T follicular helper cell (primary cell): Measurements from ENCODE around the gene VPS45.
A peak's percentile ranks its signal among the peaks of the same experiment; 100 is the strongest.

Experiments
- DNase-seq: peaks from one replicate; pipeline ENCODE4 v3.0.0-alpha.2; 2020; ENCODE audit warnings: low read depth

The VPS45 gene

DNA sequence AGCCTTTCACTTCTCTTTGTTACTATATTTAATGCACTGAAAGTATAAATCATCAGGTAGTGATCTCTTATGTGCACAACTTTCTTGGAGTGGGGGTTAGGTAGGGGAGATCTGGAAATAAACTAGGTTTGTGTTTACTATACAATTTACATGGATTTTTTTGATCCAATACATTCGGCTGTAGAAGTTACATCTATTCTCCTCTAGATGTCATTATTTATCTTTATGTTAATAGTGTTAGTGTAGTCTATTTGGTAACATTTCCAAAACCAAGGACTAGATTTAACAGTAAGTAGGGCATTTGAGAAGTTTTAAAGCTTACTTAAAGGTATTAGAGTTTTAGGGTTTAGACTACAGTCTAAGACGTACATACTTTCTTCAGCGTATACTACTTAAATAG lies 5.4 kb downstream of the VPS45 start:
- DNase-seq = no peak

- no peak for DNase-seq
Measured at GRCh38 chr1:150073516-150073915, 5.9 kb downstream of the VPS45 start.

DNA sequence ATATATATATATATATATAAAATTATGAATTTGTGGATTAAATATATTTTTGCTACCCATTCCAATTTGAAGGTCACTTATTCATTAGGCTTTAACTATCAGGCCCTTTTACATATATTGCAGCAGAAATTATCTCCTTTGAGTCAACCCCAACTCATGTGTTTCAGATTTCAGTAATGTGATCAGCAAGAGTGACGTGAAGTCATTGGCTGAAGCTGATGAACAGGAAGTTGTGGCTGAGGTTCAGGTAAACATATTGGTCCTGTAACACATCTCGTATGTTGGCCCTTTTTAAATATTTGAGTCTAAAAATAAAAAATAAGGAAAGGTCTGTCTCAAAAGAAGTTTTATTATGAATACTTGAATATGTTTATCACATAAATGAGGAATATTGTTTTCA lies 8.5 kb downstream of the VPS45 start:
- peak; percentile 5 for DNase-seq

GRCh38 chr1:150076985-150077384 lies 9.4 kb downstream of the VPS45 start:
- no peak for DNase-seq

DNA sequence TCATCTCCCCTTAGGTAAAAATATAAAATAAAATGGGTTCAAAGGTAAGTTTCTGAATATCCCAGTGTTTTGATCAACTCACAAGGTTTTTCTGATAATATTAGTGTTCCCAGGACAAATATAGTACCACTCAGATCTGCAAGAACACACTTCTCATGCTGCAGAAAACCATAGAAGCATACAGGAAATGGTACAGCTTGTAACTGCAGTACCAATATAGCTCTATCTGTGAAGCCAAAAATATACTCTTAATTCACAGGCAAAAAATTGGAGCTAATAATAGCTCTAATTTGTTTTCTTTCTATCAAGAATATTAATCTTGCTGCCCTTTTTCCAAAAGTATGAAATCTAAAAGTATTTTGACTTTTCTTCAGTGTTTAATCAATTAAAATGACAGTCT lies 13.2 kb downstream of the VPS45 start:
- no peak for DNase-seq

- no peak for DNase-seq
Measured at GRCh38 chr1:150082494-150082893, 14.9 kb downstream of the VPS45 start.

GRCh38 chr1:150083907-150084306 lies 16.3 kb downstream of the VPS45 start:
- no peak for DNase-seq

DNA sequence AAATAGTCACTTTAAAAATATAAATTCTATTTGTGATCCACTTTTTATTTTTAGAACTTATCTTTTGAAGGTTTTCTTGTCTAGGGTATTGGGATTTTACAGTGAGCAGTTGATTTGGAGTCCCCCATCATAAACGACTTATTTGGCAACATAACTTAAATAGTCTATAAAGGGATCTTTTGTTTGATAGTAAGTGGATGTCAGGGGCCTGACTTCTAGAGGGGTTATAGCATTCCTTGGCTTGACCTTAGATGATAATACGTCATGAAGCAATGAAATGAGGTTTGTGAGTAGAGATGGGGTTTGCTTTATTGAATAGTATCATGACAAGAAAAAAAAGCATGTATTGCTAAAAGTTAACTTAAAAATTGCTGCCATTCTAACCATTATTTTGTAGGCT lies 17.8 kb downstream of the VPS45 start:
- DNase-seq = no peak

DNA sequence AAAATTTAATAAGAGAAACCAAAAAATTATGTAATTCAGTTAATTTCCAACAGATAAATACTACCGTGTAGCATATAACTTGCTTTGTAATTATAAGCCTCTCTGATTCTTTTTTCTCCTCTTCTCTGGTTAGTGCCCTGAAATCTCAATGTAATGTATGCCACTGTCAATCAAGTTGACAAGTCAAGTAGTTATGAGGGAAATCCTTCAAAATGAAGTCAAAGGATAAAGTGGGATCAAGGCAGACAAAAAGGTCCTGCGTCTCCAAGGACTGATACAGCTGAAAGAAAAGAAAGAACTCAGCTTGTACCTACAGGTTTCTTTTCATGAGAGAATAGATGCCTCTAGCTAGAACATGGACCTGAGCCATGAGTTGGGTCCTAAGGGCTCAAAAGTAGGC lies 19.8 kb downstream of the VPS45 start:
- no peak for DNase-seq

- no peak for DNase-seq
Measured at GRCh38 chr1:150089846-150090520, 22.4 kb downstream of the VPS45 start.

- DNase-seq = no peak
Measured at GRCh38 chr1:150092180-150092791, 24.7 kb downstream of the VPS45 start.

DNA sequence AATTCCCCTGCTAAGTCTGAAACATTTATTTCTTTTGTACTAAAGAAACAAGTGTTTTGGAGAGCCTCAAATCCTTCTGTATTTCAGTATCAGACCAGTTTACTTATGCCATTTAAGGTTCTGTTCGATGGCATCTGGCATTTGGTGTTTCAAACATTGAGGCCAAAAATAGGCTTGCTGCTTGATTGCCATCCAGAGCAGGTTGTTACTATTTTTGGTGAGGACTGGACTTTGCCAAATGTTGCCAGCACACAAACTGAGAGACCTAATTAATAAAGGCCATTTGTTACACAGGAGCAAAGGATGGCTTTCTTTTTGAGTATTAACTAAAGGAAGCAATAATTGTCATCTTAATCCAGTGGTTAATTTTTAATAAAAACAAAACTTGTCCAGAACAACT lies 26.2 kb downstream of the VPS45 start:
- no peak for DNase-seq

GRCh38 chr1:150094734-150095265 lies 27.2 kb downstream of the VPS45 start:
- no peak for DNase-seq

DNA sequence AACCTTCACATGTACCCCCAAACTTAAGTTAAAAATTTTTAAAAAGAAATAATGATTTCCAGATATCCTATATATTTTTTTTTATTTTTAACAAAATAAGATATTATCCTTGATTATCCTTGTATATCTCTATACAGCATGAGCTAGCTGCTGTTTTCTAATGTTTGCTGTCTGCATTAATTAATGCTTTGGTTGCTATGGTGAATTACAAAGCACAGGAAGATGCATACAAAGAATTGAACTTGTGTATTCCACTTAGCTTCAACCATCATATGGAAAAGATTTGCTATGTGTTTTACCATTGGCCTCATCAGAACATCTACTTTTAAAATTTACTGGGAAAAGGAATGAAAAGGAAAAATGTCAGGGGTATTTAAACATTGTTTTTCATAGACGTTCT lies 35.4 kb downstream of the VPS45 start:
- no peak for DNase-seq

- peak; percentile 9 for DNase-seq
Measured at GRCh38 chr1:150106341-150106740, 38.8 kb downstream of the VPS45 start.

GRCh38 chr1:150109586-150109985 lies 42.0 kb downstream of the VPS45 start:
- no peak for DNase-seq

DNA sequence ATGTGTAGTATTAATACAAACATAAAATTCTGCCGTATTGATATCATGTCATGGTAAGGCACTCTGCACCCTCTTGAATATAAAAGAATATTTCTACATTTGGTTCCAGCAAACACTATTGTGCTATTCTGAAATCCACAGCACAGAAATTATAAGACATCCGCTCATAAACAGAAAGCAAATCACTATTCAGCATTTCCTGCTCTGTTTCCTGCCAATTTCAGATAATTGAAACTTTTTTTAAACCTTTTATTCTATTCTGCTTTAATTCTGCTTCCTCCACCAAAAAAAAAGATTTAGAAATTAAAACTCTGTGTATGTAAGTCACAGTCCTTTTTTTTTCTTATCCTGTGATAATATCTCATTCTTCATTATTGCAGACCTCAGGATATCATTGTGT lies 42.5 kb downstream of the VPS45 start:
- DNase-seq = no peak

DNA sequence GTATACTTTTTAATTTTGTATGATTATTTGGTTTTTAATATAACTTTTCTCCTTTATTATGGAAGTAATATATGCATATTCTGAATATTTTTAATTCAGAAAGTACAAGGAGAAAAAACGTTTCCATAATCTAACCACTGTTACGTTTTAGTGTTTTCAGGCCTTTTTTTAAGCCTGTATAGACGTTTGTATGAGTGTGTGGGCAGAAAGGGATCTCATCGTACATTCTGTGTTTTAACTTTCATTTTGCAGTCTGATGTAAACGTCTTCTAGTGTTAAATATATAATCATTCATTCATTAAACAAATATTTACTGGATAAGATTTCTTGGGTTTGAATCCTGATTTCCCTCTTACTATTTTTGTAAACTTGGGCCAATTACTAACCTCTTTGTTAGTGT lies 44.1 kb downstream of the VPS45 start:
- DNase-seq = no peak

DNA sequence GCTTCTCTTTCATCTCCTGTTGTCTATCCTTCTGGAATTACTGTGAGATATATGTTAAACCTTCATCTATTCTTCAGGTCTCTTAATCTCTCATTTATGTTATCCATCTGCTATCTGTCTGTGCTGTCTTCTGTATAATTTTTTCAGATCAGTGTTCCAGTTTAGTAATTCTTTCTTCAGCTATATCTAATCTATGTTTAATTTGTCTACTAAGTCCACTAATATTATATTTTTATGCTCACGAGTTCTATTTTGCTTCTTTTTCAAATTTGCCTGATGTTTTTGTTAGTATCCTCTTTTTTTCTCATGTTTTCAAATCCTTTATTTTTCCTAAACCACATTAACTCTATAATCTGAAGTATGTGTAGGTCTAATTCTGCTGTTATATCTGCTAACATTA lies 47.5 kb downstream of the VPS45 start:
- DNase-seq = no peak

- no peak for DNase-seq
Measured at GRCh38 chr1:150118716-150119115, 51.1 kb downstream of the VPS45 start.

DNA sequence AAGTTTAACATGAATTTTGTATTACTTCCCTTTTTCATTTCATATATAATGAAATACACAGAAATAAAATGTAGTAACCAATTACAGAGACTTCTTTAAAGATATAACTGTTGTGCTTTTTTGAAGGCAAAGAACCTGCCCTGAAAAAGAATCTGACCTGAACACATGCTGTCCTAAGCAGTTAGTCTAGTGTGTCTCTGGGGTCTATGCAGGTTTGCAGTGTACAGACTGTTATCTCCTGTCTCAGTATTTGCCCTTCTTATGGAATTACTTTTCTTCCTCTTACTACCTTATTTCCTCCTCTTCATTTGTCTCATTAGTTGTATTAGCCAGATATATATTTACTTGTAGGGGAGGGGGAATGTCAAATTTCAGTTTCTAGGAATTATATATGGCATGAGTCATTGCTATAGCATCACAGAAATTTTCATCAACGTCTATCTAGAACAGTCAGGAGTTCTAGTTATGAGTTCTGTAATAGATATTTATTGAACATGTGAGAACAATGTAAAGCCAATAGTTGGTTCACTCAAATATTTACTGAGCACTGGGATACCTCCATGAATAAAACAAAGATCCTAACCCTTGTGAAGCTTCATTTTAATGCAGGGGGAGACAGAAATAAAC lies 53.8 kb downstream of the VPS45 start:
- DNase-seq = no peak

DNA sequence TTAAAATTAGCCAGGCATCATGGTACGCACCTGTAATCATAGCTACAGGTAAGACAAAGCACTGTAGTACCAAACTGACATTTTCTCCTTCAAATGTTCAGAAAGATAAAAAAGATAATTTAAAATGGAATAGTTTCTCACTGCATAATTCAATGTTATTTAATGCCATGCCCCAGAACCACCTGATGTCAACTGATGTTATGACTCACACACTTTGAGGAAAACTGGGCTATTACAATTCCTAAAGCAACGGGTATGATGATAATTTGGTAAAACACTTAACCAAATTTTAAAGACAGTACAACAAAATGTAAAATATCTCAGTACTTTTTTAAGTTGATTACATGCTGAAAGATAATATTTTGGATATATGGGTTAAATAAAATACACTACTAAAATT lies 59.2 kb downstream of the VPS45 start:
- DNase-seq = no peak

GRCh38 chr1:150127464-150127863 lies 59.9 kb downstream of the VPS45 start:
- no peak for DNase-seq
